Stomach (tissue), 4 donors: ENCODE results near the gene RPL37A.

Experiments used
- POLR2AphosphoS5 ChIP-seq, 3 donors: sonication (generic); formaldehyde crosslinking; IDR thresholded peaks; one replicate each; pipeline ENCODE4 v1.6.1; 2016; ENCODE audit warnings: antibody characterized with exemption in 3 of 3
- TF ChIP-seq, protein P1 (sequence below), 7 experiments: fragments of 450-650 bp in 4 of 7; fragments of 200-600 bp in 3 of 7; sonication (generic) in 3 of 7; IDR thresholded peaks; one replicate each; pipeline ENCODE4 v1.5.1; 2016 to 2019; ENCODE audit warnings: antibody characterized with exemption in 7 of 7, control low read depth in 2 of 7, mild to moderate bottlenecking in 1 of 7

DNA sequence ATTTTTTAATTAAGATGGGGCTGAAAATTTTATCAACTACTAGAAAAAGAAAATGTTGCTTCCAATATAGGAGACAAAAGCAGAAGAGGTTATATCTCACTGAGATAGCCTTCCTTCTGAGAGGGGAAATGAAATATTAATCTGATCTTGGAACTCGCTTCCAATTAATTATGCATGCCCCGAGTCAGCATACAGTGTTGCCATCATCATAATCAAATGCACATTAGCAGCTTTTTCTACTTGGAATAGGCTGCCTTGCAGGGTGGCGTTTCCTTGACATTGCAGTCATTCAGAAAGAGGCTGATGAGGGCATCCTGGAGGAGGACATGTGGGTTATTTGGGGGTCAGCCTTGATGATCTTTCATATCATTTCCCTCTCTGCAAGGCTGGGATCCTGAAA lies 18.4 kb upstream of the RPL37A start:
- TF ChIP-seq, protein P1, sequence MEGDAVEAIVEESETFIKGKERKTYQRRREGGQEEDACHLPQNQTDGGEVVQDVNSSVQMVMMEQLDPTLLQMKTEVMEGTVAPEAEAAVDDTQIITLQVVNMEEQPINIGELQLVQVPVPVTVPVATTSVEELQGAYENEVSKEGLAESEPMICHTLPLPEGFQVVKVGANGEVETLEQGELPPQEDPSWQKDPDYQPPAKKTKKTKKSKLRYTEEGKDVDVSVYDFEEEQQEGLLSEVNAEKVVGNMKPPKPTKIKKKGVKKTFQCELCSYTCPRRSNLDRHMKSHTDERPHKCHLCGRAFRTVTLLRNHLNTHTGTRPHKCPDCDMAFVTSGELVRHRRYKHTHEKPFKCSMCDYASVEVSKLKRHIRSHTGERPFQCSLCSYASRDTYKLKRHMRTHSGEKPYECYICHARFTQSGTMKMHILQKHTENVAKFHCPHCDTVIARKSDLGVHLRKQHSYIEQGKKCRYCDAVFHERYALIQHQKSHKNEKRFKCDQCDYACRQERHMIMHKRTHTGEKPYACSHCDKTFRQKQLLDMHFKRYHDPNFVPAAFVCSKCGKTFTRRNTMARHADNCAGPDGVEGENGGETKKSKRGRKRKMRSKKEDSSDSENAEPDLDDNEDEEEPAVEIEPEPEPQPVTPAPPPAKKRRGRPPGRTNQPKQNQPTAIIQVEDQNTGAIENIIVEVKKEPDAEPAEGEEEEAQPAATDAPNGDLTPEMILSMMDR (IDR thresholded peaks at IDR 0.05), result no peak
- TF ChIP-seq POLR2AphosphoS5 (IDR thresholded peaks at IDR 0.05), result no peak
